ENCODE results near the gene ADIRF.
A peak's percentile ranks its signal among the peaks of the same experiment; 100 is the strongest.
"Not testable (repeated sequence)": the region's sequence is repeated elsewhere in the genome, so short reads cannot be mapped to it uniquely, and the experiment has no call there.

ADIRF gene

DNA sequence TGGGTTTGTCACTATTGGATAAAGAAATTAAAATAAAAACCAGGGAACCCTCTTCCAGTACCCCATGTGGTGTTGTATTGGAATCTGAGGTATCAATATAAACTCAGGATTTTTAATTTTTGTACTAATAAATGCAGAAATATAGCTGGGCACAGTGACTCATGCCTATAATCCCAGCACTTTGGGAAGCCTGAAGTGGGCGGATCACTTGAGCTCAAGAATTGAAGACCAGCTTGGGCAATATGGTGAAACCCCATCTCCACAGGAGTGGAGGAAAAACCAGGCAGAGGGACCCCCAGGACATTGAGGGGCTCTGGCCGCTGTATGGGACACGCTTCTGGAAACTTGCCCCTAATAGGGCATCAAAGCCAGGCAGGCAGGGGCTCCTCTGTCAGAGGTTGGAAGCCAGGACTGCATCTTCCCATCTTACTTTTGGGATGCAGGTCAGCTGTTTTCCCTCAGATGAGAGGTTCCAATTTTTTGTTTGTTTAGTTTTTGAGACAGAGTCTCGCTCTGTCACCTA is 11.1 kb downstream of the ADIRF start:
- DNase-seq (ENCODE audit: low read depth, low spot score) = no peak

DNA sequence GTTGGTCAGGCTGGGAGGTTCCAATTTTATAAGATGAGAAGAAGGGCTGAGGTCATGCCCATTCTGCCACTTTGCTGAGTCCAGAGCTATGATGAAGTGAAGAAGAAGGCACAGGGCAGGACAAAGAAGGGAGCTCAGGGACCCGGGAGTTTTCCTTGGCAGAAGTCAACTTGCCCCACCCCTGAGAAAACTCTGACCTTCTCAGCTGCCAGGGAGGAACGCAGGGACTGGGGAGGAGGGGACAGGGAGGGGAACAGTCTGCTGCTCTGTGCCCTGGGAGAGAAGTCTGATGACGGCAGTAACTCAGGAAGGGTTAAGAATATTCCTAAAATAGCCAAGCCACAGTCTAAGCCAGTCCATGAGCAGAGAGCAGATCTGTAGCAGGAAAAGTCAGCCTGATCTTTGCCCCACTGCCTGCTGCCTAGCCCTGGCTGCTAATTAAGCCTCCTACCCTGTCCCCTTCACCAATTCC is 11.7 kb downstream of the ADIRF start:
- no peak for DNase-seq (ENCODE audit: low read depth, low spot score)

DNA sequence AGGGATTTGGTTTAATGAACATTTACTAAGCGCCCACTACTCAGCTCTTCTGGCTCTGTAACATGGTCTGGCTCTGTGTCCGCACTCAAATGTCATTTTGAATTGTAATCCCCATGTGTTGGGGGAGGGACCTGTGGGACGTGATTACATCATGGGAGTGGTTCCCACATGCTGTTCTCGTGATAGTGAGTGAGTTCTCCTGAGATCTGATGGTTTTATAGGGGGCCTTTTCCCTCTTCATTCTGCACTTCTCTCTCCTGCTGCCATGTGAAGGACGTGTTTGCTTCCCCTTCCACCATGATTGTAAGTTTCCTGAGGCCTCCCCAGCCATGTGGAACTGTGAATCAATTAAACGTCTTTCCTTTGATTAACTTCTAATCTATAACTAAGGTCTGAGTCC is 12.7 kb downstream of the ADIRF start:
- not testable (repeated sequence) for DNase-seq (ENCODE audit: low read depth, low spot score)

DNA sequence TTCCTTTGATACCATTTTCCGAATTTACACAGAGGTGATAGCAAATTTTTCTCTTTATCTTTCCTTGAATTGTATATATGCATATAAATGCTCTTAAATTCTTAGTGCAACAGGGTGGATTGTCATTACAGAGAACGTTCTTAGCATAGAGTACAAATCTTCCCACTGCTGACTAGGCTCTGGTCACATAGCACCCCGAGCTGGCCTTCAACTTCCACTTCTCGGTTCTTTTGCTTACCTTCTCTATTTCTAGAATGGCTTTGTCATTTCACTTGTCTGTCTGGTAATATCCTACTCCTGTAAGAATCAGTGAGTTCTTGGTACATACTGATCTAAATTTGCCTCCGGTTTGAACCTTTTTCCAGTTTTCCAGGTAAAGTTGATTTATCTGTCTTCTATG is 13.4 kb downstream of the ADIRF start:
- no peak for DNase-seq (ENCODE audit: low read depth, low spot score)

DNA sequence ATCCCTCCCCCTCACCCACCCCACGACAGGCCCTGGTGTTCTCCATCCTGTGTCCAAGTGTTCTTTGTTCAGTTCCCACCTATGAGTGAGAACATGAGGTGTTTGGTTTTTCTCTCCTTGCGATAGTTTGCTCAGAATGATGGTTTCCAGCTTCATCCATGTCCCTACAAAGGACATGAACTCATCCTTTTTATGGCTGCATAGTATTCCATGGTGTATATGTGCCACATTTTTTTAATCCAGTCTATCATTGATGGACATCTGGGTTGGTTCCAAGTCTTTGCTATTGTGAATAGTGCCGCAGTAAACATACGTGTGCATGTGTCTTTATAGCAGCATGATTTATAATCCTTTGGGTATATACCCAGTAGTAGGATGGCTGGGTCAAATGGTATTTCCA is 16.2 kb downstream of the ADIRF start:
- not testable (repeated sequence) for DNase-seq (ENCODE audit: low read depth, low spot score)

DNA sequence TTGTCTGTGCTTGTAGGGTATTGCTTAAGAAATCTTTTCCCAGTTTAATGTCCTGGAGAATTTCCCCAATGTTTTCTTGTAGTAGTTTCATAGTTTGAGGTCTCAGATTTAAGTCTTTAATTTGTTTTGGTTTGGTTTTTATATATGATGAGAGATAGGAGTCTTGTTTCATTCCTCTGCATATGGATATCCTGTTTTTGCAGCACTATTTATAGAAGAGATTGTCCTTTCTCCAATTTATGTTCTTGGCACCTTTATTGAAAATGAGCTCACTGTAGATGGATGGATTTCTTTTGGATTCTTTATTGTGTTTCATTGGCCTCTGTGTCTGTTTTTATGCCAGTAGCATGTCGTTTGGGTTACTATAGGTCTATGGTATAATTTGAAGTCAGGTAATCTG is 20.2 kb downstream of the ADIRF start:
- DNase-seq (ENCODE audit: low read depth, low spot score) = no peak

DNA sequence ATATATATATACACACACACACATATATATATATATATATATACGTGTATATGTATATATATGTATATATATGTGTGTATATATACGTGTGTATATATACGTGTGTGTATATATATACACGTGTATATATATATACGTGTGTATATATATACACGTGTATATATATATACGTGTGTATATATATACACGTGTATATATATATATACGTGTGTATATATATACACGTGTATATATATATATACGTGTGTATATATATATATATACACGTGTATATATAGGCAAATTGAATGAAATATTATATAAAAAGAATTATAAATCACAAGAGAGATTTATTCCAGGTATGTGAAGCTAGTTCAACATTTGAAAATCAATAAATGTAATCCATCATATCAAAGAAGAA is 23.1 kb downstream of the ADIRF start:
- not testable (repeated sequence) for DNase-seq (ENCODE audit: low read depth, low spot score)

DNA sequence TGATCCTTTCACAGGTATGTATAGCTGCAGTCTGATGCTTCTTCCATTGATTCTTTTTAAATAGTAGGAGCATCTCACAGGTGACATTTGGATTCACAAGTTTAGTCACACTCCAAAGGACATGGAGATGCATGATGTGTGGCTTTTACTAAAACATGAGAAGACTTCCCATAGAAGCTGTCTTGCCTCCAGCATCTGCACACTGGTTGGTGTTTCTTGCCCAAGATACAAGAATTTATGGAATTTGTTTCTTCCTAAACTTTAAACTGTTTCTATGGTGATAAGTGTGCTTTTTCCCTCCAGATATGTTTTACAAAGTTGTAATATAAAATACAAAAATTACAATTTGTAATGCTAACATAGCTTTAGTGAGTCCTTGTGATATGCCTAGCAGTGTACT is 24.2 kb downstream of the ADIRF start:
- DNase-seq (ENCODE audit: low read depth, low spot score) = no peak

DNA sequence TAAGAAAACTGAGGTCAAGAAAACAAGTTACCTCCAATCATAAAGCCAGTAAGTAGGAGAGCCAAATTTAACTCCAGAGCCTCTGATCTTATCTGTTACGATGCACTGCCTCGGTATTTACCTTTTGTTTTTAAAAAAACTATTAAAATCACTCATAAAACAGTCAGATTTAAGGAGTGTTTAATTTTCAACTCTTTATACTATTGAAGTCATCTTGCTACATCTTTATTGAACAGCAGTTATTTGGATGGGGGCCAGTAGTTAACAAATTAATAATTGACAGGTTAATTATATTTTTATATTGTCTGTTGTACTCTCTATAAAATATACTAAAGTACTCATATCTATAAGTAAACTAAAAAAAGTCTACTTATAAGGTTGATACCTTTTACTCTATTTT is 24.6 kb downstream of the ADIRF start:
- DNase-seq (ENCODE audit: low read depth, low spot score) = no peak

DNA sequence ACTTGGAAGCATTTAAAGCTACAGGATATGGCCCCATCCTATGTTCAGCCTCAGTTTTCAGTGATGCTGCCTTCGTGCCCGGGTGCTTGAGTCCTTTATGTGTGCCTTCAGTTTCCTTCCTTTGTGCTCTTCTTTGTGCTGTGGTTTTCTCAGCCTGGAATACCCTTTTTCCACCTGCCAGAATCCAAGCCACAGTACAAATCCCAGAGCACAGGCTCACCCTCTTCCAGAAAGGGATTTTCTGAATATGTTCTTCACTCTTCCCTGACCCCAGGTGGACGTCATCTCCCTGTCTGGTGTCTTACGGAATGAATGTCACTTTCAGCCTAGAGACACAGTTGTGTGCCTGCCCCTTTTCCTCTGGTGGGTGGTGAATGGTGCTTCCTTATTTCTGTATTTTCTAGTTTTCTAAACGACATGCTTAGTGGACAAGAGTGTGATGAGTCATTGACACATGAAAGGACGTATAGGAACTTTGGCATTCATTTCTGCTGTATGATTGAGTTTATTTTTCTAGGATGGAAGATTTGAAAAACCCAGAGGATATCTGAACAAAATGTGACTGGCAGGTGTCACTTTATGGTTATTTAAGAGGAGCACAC is 31.6 kb downstream of the ADIRF start:
- DNase-seq (ENCODE audit: low read depth, low spot score) = not testable (repeated sequence)

DNA sequence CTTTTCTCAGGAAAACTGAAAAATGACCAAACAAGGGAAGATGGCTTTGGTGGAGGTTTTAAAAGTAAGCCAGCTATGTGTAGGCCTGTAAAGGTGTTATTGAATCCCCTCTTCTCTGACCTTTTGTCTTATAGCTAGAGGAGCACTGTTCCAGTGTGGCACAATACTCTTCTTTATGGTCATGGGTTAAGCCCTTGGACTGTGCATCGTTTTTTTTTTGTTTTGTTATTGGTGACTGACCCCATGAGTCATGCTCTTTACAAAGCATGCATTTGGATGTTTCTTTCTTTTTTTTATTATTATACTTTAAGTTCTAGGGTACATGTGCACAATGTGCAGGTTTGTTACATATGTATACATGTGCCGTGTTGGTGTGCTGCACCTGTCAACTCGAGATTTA is 32.2 kb downstream of the ADIRF start:
- peak; percentile 16 for DNase-seq (ENCODE audit: low read depth, low spot score)

DNA sequence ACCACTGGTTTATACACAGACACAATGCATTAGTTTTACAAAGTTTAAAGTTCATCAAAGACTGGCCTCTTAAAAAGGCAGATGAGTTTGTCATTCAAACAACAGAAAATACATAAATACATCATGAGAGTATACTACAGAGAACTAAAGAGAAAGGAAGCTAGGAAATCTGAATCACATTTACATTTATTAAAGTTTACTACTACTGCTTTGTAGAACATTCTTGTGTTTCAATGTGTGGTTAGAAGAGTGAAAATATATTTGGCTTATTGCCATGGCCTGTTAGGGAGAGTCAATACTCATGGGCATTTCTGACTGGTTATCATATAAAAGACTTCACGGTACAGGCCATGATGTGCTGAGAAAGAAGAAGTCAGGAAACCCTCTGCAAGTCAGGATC is 38.8 kb downstream of the ADIRF start:
- DNase-seq (ENCODE audit: low read depth, low spot score) = peak; percentile 42

DNA sequence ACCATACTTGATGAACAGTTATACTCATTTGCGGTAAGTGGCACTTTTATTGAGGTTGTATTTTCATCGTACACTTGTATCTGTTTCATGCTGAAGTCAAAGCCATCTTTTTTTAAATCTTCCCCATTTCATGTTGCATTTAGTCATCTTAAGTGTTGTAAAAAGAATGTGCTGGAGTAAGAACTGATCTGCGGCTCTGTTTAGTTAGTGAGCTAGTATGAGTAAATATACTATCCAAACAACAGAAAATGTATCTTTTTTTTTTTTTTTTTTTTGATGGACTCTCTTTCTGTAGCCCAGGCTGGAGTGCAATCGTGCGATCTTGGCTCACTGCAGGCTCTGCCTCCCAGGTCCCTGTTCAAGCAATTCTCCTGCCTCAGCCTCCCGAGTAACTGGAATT is 39.4 kb downstream of the ADIRF start:
- DNase-seq (ENCODE audit: low read depth, low spot score) = not testable (repeated sequence)

DNA sequence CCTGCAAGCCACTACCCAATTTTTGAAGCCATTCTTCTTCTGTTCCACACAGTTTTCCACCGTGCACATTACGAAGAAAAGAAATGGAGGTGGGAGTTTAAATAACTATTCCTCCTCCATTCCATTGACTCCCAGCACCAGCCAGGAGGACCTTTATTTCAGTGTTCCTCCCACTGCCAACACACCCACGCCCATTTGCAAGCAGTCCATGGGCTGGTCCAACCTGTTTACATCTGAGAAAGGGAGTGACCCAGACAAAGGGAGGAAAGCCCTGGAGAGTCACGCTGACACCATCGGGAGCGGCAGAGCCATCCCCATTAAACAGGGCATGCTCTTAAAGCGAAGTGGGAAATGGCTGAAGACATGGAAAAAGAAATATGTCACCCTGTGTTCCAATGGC is 40.0 kb downstream of the ADIRF start:
- DNase-seq (ENCODE audit: low read depth, low spot score) = not testable (repeated sequence)

DNA sequence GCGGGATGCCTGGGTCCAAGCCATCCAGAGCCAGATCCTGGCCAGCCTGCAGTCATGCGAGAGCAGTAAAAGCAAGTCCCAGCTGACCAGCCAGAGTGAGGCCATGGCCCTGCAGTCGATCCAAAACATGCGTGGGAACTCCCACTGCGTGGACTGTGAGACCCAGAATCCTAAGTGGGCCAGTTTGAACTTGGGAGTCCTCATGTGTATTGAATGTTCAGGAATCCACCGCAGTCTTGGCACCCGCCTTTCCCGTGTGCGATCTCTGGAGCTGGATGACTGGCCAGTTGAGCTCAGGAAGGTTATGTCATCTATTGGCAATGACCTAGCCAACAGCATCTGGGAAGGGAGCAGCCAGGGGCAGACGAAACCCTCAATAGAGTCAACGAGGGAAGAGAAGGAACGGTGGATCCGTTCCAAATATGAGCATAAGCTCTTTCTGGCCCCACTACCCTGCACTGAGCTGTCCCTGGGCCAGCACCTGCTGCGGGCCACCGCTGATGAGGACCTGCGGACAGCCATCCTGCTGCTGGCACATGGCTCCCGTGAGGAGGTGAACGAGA is 40.9 kb downstream of the ADIRF start:
- not testable (repeated sequence) for DNase-seq (ENCODE audit: low read depth, low spot score)

DNA sequence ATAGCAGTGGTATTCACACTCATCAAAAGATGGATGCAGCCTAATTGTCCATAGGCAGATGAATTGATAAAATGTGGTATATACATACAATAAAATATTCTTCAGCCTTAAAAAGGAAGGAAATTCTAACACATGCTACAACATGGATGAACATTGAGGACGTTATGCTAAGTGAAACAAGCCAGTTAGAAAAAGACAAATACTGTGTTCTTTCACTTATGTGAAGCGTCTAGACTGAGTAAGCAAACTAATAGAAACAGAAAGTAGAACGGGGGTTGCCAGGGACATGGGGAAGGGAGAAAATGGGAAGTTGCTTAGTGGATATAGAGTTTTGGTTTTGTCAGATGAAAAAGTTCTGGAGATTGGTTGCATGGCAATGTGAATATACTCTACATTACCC is 45.2 kb downstream of the ADIRF start:
- not testable (repeated sequence) for DNase-seq (ENCODE audit: low read depth, low spot score)

DNA sequence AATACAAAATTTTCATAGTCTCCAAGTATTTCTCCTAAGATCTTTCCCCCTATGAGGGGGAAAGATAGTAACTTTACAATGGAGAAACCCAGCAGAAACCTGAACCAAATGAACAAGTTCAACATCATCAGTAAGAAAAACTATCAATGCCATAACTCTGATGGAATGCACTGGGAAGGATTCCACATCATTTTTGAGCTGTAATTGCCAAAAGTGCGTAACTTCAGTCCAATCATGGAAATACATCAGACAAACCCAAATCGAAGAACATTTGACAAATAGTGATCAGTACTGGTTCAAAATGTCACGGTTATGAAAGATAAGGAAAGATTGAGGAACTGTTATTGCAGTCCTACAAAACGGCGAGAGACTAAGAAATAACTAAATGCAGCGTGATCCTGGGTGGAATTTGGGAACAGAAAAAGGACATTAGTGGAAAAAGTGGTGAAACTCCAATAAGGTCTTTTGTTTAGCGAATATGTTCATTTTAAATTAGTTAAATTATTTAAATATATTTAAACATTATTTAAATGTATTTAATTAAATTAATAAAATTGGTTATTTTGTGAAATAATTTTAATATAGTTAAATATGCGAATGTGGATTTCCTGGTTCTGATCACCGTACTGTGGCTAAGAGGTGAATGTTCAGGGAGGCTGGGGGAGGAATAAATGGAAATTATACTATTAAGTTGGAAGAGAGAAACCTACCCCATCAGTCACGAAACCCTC is 46.9 kb downstream of the ADIRF start:
- DNase-seq (ENCODE audit: low read depth, low spot score) = not testable (repeated sequence)

DNA sequence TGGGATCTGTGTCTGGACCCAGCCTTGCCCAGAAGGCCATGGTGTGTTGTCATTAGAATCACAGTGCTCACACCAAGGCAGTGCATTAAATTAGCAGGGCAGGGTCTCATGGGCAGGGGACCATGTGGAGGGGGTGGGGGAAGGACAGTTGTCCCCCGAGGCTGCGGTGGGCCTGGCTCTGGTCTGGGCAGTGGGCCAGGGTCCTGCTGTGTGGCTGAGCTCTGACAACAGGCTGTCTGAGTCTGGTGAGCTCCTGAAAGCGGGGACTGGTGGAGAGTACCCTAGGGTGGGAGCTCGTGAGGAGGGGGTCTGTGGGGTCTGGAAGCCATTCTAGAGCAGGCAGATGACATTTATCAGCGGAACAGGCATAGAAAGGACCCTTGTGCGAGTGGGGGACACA is 49.8 kb downstream of the ADIRF start:
- DNase-seq (ENCODE audit: low read depth, low spot score) = not testable (repeated sequence)

DNA sequence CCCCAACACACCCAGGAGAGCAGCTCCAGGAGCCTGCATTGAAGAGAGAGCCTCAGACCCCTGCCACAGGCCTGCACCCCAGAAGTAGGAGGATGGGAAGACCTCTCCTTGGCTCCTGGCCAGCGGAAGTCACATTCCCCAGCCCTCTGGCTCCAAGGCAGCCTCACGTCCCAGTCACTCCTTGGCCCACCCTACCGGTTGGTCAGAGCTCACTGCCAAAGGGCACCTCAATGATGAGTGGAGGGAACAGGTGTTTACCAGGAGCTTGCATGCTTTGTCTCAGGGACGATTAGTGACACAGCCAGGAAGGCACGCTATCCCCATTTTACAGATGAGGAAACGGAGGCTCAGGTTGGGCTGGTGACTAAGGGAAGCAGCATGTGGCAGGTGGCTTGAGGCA is 50.8 kb downstream of the ADIRF start:
- not testable (repeated sequence) for DNase-seq (ENCODE audit: low read depth, low spot score)

DNA sequence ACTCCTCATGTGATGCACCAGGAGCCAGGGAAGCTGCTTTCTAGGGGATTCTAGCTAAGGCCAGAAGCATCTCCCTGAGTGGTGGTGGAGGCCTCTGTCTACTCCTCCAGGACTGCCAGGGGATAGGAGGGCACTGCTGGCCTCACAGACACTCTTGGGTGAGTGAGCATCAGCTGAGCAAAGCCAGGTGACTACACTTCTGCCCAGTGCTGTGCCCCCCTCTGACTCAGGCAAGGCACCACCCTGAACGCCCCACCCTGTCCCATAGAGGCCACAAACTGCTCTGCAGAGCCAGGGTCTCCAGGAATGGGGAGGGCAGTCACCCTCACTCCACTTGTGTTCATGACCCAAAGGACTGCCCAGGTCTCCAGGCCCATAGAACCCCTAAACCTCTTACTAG is 51.2 kb downstream of the ADIRF start:
- DNase-seq (ENCODE audit: low read depth, low spot score) = not testable (repeated sequence)

DNA sequence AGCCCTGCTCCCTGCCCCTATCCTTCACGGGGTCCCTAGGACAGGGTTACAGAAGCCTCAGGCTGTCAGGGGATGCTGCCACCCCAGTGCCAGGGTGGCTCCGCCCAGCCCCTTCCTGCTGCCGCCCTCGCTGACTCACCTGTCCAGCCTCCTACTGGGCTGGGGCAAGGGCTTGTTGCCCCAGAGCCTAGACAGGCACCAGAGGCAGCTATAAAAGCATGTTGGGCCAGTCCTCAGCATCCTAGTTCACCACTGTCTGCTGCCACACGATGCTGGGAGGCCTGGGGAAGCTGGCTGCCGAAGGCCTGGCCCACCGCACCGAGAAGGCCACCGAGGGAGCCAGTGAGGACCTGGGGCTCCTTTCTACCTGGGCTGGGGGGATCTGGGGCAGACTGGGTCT is 51.8 kb downstream of the ADIRF start, which contains the start of gene FAM25A:
FAM25A (plus strand) TSS at position 239 of the 400 bp plus-strand sequence; CDS start at position 270, 31 bp downstream.
- not testable (repeated sequence) for DNase-seq (ENCODE audit: low read depth, low spot score)
